K562 (cell line): ENCODE measurements around the gene SHANK1. TPM values are rescaled to one million over a fixed set of nuclear protein-coding genes. Genes with fewer than 3 reads are reported as not detected.

Experiments
- ATAC-seq: fragments of 200-7000 bp; cut with Tn5 transposase; 3 replicates; pipeline ENCODE4 v1.9.1; 2020; ENCODE audit warnings: moderate library complexity
- BruUV-seq: library from RNA; stranded (reverse); fragments of 400-500 nt; replicated peaks from 2 replicates; lab custom pipeline; 2021; lab: Mats Ljungman, UMichigan
- CTCF ChIA-PET: fragments of 300-600 bp; formaldehyde crosslinking; extraction: SDS; loops from one replicate; lab custom pipeline; 2021; ENCODE audit warnings: low intra/inter-chr PET ratio; lab: Yijun Ruan, JAX
- POLR2A ChIA-PET: fragments of 300-600, 350-650 bp; sonication (Branson Sonifier 250); formaldehyde crosslinking; extraction: SDS; loops from one replicate; lab custom pipeline; 2021; ENCODE audit warnings: antibody characterized with exemption, inconsistent platforms; lab: Yijun Ruan, JAX
- DNase-seq, 4 experiments: peaks; one replicate each; pipeline versions ENCODE4 v3.0.0 to v3.0.0-alpha.2; 2011 to 2018; ENCODE audit warnings: low spot score in 3 of 4, mixed read lengths in 3 of 4; ENCODE audit errors: extremely low read depth in 1 of 4
- FAIRE-seq: peaks from 2 replicates; lab custom pipeline; 2011; peaks lifted over from hg19 to GRCh38; lab: Jason Lieb, UNC
- H2AFZ ChIP-seq: 2 replicates; pipeline ENCODE4 v1.6.0; 2011; ENCODE audit warnings: low read depth, low read length, control low read depth, inconsistent platforms
- H3K27ac ChIP-seq: fragments of 200-600 bp; 3 replicates; pipeline ENCODE4 v1.8.0; 2011; ENCODE audit warnings: low read depth, mild to moderate bottlenecking, control low read depth, inconsistent platforms, low read length, moderate library complexity, mixed read lengths; ENCODE audit errors: extremely low read depth
- H3K27me3 ChIP-seq, 2 experiments: fragments of 300-600 bp in 1 of 2; 2 replicates in 1 of 2; 3 replicates in 1 of 2; pipeline versions ENCODE4 v1.6.0 to v1.8.0; 2011; ENCODE audit warnings: inconsistent platforms in 2 of 2, low read length in 2 of 2, mild to moderate bottlenecking in 1 of 2, mixed read lengths in 1 of 2, moderate library complexity in 1 of 2; ENCODE audit not compliant: control insufficient read depth in 2 of 2, insufficient read depth in 2 of 2
- H3K36me3 ChIP-seq: fragments of 300-600 bp; 3 replicates; pipeline ENCODE4 v1.8.0; 2011; ENCODE audit warnings: mild to moderate bottlenecking, low read length, inconsistent platforms; ENCODE audit not compliant: control insufficient read depth, insufficient read depth
- H3K4me1 ChIP-seq, 2 experiments: fragments of 200-600 bp in 1 of 2; replicated peaks in 1 of 2; 2 replicates in 1 of 2; 3 replicates in 1 of 2; pipeline versions ENCODE4 v1.5.1 to v1.8.0; 2011; ENCODE audit warnings: inconsistent platforms in 2 of 2, low read length in 2 of 2, mild to moderate bottlenecking in 1 of 2, mixed read lengths in 1 of 2, moderate library complexity in 1 of 2; ENCODE audit not compliant: control insufficient read depth in 2 of 2, insufficient read depth in 2 of 2
- H3K4me2 ChIP-seq: 2 replicates; pipeline ENCODE4 v1.6.1; 2011; ENCODE audit warnings: low read length, control low read depth, inconsistent platforms, mixed read lengths; ENCODE audit not compliant: insufficient read depth
- H3K4me3 ChIP-seq: fragments of 200-600 bp; sonication (generic), shearing (Covaris generic); 2 replicates; pipeline ENCODE4 v1.5.1; 2016; ENCODE audit warnings: control low read depth, inconsistent platforms
- H3K79me2 ChIP-seq: fragments of 200-600 bp; 3 replicates; pipeline ENCODE4 v1.8.0; 2011; ENCODE audit warnings: low read length, inconsistent platforms; ENCODE audit not compliant: control insufficient read depth, insufficient read depth
- H3K9ac ChIP-seq, 2 experiments: 2 replicates each; pipeline versions ENCODE4 v1.6.0 to v1.6.1; 2011; ENCODE audit warnings: low read depth in 2 of 2, low read length in 2 of 2, control low read depth in 1 of 2, inconsistent platforms in 1 of 2, mild to moderate bottlenecking in 1 of 2, mixed read lengths in 1 of 2; ENCODE audit not compliant: insufficient read depth in 1 of 2
- H3K9me1 ChIP-seq: one replicate; pipeline ENCODE4 v1.6.0; 2011; ENCODE audit warnings: inconsistent platforms, mild to moderate bottlenecking, low read length, moderate library complexity; ENCODE audit not compliant: control insufficient read depth, insufficient read depth
- H3K9me3 ChIP-seq: replicated peaks from 2 replicates; pipeline ENCODE4 v1.5.1; 2011; ENCODE audit warnings: low read depth, low read length, inconsistent platforms; ENCODE audit not compliant: control insufficient read depth, insufficient read depth
- H4K20me1 ChIP-seq: replicated peaks from 2 replicates; pipeline ENCODE4 v1.6.1; 2011; ENCODE audit warnings: low read length, inconsistent platforms, mixed read lengths; ENCODE audit not compliant: control insufficient read depth, insufficient read depth
- HOMEZ ChIP-seq: fragments of 250-450 bp; sonication (Bioruptor Pico); IDR thresholded peaks from 2 replicates; pipeline ENCODE4 v1.4.0; 2020; ENCODE audit warnings: mild to moderate bottlenecking, moderate library complexity
- LCOR ChIP-seq: sonication (generic); formaldehyde crosslinking; IDR thresholded peaks from 2 replicates; pipeline ENCODE4 v1.8.0; 2022; ENCODE audit warnings: mild to moderate bottlenecking, missing genetic modification reagents
- MEF2D ChIP-seq: conservative IDR thresholded peaks from 2 replicates; pipeline ENCODE4 v1.6.1; 2016; ENCODE audit warnings: low read depth, missing genetic modification characterization, missing compliant biosample characterization
- RBM17 ChIP-seq: fragments of 200-400 bp; formaldehyde crosslinking; IDR thresholded peaks from 2 replicates; pipeline ENCODE4 v1.6.1; 2017; ENCODE audit warnings: low read depth, mild to moderate bottlenecking, low read length, borderline replicate concordance
- SNIP1 ChIP-seq: fragments of 450-650 bp; IDR thresholded peaks from 2 replicates; pipeline ENCODE4 v1.7.1; 2017; ENCODE audit warnings: low read depth, mild to moderate bottlenecking
- SREBF2 ChIP-seq: sonication (generic); formaldehyde crosslinking; IDR thresholded peaks from 2 replicates; pipeline ENCODE4 v1.4.0; 2020; ENCODE audit warnings: mild to moderate bottlenecking, missing genetic modification reagents
- TAF1 ChIP-seq: IDR thresholded peaks from 2 replicates; pipeline ENCODE4 v1.6.1; 2011; ENCODE audit warnings: mild to moderate bottlenecking, low read length, moderate library complexity; ENCODE audit not compliant: insufficient read depth, control insufficient read depth, severe bottlenecking; ENCODE audit errors: extremely low read depth
- TFAM ChIP-seq: fragments of 250-450 bp; sonication (Bioruptor Pico); conservative IDR thresholded peaks from 2 replicates; pipeline ENCODE4 v1.5.0; 2021; ENCODE audit warnings: mild to moderate bottlenecking, moderate library complexity
- THAP12 ChIP-seq: fragments of 250-450 bp; sonication (Bioruptor Pico); IDR thresholded peaks from 2 replicates; pipeline ENCODE4 v1.9.0; 2021; ENCODE audit warnings: mild to moderate bottlenecking, inconsistent platforms
- ZBTB26 ChIP-seq: fragments of 450-650 bp; formaldehyde crosslinking; IDR thresholded peaks from 2 replicates; pipeline ENCODE4 v1.4.0; 2022; ENCODE audit warnings: missing genetic modification characterization
- ZBTB34 ChIP-seq: fragments of 250-450 bp; sonication (Bioruptor Pico); IDR thresholded peaks from 2 replicates; pipeline ENCODE4 v1.8.0; 2021; ENCODE audit warnings: mild to moderate bottlenecking, moderate library complexity
- ZNF830 ChIP-seq: fragments of 250-450 bp; sonication (Bioruptor Pico); IDR thresholded peaks from 2 replicates; pipeline ENCODE4 v1.5.0; 2021; ENCODE audit warnings: mild to moderate bottlenecking
- WGBS: fragments of 100-300 bp; shearing (Covaris generic); methylation state at CpG from one replicate; pipeline ENCODE4 v1.1.6; 2016; ENCODE audit warnings: low coverage, mixed read lengths; ENCODE audit not compliant: insufficient coverage; ENCODE audit errors: missing lambda C conversion rate; 5-methylcytosine and 5-hydroxymethylcytosine counted together
- in situ Hi-C: fragments of 300-500 bp; cut with MboI; formaldehyde crosslinking; loops from 4 replicates; pipeline ENCODE4 v1.15.0; 2018; ENCODE audit warnings: inconsistent platforms, mixed read lengths
- intact Hi-C: fragments of 100-400 bp; cut with micrococcal nuclease; formaldehyde crosslinking; loops from 2 replicates; pipeline ENCODE4 v1.14.2; 2022
- polyA plus RNA-seq, 8 experiments: library from polyadenylated mRNA; depleted of rRNA in 4 of 8; stranded (reverse) in 5 of 8; unstranded in 3 of 8; fragments of >200 nt; fragmentation: Nextera tagmentation in 2 of 8; fragmentation: Illumina TruSeq in 1 of 8; extraction: Ambion mirVana in 2 of 8; extraction: Trizol in 1 of 8; gene quantifications; 2 replicates each; pipeline versions ENCODE4 v1.2.1 to v1.2.3, GENCODE V29; 2011 to 2014; ENCODE audit warnings: inconsistent platforms in 1 of 8, missing spikeins in 1 of 8
- total RNA-seq, 7 experiments: library from RNA; depleted of rRNA in 6 of 7; stranded (reverse); fragments of >200 nt in 6 of 7; fragmentation: Illumina TruSeq in 2 of 7; extraction: Trizol in 2 of 7; gene quantifications; 2 replicates each; pipeline versions ENCODE4 v1.2.1 to v1.2.3, GENCODE V29; 2011 to 2021; ENCODE audit warnings: low replicate concordance in 1 of 7

Gene SHANK1
- total and polyA plus RNA-seq, 9 of the 15 experiments (the other 6 are each of a cell fraction or from before 2014, with no cell fraction given), result 0.33 to 1.3 (median 0.55) TPM; not detected in 2

GRCh38 chr19:50696094-50696483 is 23.5 kb downstream of the SHANK1 start:
- no peak for ATAC-seq
- Histone ChIP-seq H2AFZ (no peak overlapping the region), H3K79me2 (no peaks in the 10 kb centered on the region), H4K20me1 (peaks cover 14% of the 10 kb centered on the region), H3K9me3 (no peaks in the 10 kb centered on the region), H3K9me1 (no peaks in the 10 kb centered on the region), H3K36me3 (no peaks in the 10 kb centered on the region), H3K4me1 (peaks cover 0 to 24% of the 10 kb centered on the region in 2 experiments; a peak in 2 of 5 replicates), H3K27ac (no peak overlapping the region), H3K4me3 (no peak overlapping the region), H3K4me2 (no peak overlapping the region), H3K9ac (no peak overlapping the region), H3K27me3 (peaks cover 15 to 58% of the 10 kb centered on the region in 2 experiments; a peak in 4 of 5 replicates)
- no peak for FAIRE-seq
- ChIA-PET POLR2A (no interaction called here), CTCF (no interaction called here)
- in situ Hi-C loops (no loop called here), intact Hi-C loops (no loop called here)
- DNase-seq, result no peak
- BruUV-seq, result no TSS peak
- WGBS, result 2% methylated on average over 7 of the region's 15 CpGs
- no peak for TF ChIP-seq ZNF830 (CRISPR knock-in tag)
- TF ChIP-seq THAP12 (CRISPR knock-in tag), result no peak
- TF ChIP-seq LCOR (CRISPR knock-in tag), result no peak
- no peak for TF ChIP-seq SNIP1
- no peak for TF ChIP-seq HOMEZ
- no peak for TF ChIP-seq RBM17
- TF ChIP-seq TAF1, result no peak
- no peak for TF ChIP-seq TFAM (CRISPR knock-in tag)
- TF ChIP-seq ZBTB34 (CRISPR knock-in tag), result no peak
- no peak for TF ChIP-seq MEF2D
- no peak for TF ChIP-seq SREBF2 (CRISPR knock-in tag)
- TF ChIP-seq ZBTB26, result no peak
